Panc1 (cell line): ENCODE data around the gene KCP.

Experiments used
- POLR2AphosphoS5 ChIP-seq: IDR thresholded peaks from 2 replicates; pipeline ENCODE4 v1.6.1; 2012; ENCODE audit warnings: mild to moderate bottlenecking, low read depth, low read length, moderate library complexity
- REST ChIP-seq, 2 experiments: IDR thresholded peaks; 2 replicates each; pipeline ENCODE4 v1.6.1; 2011 to 2012; ENCODE audit warnings: low read depth in 2 of 2, control low read depth in 1 of 2, low read length in 1 of 2, mild to moderate bottlenecking in 1 of 2, moderate library complexity in 1 of 2; ENCODE audit not compliant: insufficient read depth in 1 of 2
- TF ChIP-seq, protein P1 (sequence below): fragments of 450-650 bp; IDR thresholded peaks from 2 replicates; pipeline ENCODE4 v1.5.1; 2017; ENCODE audit warnings: mild to moderate bottlenecking

- TF ChIP-seq POLR2AphosphoS5 (no peak), REST (IDR thresholded peaks at IDR 0.05; ENCODE audit: insufficient read depth in 1 of 2, low read depth in 2 of 2, low read length in 1 of 2) (no peak)
- TF ChIP-seq, protein P1, sequence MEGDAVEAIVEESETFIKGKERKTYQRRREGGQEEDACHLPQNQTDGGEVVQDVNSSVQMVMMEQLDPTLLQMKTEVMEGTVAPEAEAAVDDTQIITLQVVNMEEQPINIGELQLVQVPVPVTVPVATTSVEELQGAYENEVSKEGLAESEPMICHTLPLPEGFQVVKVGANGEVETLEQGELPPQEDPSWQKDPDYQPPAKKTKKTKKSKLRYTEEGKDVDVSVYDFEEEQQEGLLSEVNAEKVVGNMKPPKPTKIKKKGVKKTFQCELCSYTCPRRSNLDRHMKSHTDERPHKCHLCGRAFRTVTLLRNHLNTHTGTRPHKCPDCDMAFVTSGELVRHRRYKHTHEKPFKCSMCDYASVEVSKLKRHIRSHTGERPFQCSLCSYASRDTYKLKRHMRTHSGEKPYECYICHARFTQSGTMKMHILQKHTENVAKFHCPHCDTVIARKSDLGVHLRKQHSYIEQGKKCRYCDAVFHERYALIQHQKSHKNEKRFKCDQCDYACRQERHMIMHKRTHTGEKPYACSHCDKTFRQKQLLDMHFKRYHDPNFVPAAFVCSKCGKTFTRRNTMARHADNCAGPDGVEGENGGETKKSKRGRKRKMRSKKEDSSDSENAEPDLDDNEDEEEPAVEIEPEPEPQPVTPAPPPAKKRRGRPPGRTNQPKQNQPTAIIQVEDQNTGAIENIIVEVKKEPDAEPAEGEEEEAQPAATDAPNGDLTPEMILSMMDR: no peak
These were observed 42.5 kb downstream of the KCP start for GRCh38 chr7:128867842-128868623.
